GM12865 (cell line): ENCODE measurements around the gene RFX7.
A peak's percentile ranks its signal among the peaks of the same experiment; 100 is the strongest.
"Not testable (repeated sequence)": the region's sequence is repeated elsewhere in the genome, so short reads cannot be mapped to it uniquely, and the experiment has no call there.

Experiments used
- DNase-seq: peaks from one replicate; pipeline ENCODE4 v3.0.0; 2010; ENCODE audit warnings: low read depth
- H3K4me3 ChIP-seq: 2 replicates; pipeline ENCODE4 v1.5.1; 2011; ENCODE audit warnings: mild to moderate bottlenecking, low read depth, low read length, control low read depth
- TF ChIP-seq, protein P1 (sequence below): IDR thresholded peaks from 2 replicates; pipeline ENCODE4 v1.5.1; 2011; ENCODE audit warnings: low read length, control low read depth, low read depth, inconsistent platforms; ENCODE audit not compliant: insufficient read depth; ENCODE audit errors: missing control alignments

Gene RFX7

DNA sequence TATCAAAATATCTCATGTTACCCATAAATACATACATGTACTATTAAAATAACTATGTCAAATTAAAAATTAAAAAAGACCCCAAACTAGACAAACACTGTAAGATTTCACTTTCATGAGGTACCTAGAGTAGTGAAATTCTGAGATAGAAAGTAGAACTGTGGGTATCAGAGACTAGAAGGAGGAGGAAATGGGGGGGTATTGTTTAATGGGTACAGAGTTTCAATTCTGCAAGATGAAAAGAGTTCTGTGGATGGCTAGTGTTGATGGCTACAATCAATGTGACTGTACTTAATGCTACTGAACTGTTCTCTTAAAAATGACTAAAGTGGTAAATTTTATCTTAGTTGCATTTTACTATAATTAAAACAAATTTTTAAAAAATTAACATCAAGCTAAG lies 36.6 kb downstream of the RFX7 start:
- peak; percentile 67 for DNase-seq
- TF ChIP-seq, protein P1, sequence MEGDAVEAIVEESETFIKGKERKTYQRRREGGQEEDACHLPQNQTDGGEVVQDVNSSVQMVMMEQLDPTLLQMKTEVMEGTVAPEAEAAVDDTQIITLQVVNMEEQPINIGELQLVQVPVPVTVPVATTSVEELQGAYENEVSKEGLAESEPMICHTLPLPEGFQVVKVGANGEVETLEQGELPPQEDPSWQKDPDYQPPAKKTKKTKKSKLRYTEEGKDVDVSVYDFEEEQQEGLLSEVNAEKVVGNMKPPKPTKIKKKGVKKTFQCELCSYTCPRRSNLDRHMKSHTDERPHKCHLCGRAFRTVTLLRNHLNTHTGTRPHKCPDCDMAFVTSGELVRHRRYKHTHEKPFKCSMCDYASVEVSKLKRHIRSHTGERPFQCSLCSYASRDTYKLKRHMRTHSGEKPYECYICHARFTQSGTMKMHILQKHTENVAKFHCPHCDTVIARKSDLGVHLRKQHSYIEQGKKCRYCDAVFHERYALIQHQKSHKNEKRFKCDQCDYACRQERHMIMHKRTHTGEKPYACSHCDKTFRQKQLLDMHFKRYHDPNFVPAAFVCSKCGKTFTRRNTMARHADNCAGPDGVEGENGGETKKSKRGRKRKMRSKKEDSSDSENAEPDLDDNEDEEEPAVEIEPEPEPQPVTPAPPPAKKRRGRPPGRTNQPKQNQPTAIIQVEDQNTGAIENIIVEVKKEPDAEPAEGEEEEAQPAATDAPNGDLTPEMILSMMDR, result no peak
- H3K4me3 ChIP-seq, result no peak overlapping the region

DNA sequence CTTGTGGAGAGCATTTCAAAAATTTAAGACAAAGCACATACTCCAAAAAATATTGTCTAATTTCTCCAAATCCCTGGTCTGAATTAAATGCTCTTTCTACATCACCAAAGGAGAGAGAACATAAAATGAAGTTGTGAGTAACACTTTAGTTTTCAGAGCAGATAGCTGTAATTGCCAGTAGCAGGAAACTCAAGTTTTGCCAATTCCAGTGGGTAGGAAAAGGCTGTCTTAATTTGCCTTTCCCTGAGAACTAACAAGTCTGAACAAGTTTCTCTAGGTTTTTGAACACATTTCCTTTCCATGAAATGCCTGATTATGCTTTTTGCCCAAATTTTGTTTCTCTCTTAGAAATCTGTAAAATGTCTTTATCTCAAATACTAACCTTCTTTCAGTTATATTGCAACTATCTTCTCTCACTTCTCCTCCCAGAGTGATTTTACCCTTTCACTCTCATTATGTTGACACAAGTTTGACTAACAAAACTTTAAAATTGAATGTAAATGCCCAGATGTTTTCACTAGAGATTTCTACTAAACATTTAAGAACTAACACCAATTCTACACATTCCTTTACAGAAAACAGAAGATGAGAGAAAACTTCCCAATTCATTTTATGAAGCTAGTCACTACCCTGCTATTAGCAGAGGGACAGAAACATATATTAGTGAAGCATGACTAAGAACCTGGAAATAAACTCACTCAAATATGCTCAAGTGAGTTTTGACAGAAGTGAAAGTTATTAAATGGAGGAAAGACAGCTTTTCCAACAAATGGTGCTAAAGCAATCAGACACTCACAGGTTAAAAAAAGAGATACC lies 38.4 kb downstream of the RFX7 start:
- TF ChIP-seq, protein P1, result no peak
- peak; percentile 9 for DNase-seq
- no peak overlapping the region for H3K4me3 ChIP-seq

DNA sequence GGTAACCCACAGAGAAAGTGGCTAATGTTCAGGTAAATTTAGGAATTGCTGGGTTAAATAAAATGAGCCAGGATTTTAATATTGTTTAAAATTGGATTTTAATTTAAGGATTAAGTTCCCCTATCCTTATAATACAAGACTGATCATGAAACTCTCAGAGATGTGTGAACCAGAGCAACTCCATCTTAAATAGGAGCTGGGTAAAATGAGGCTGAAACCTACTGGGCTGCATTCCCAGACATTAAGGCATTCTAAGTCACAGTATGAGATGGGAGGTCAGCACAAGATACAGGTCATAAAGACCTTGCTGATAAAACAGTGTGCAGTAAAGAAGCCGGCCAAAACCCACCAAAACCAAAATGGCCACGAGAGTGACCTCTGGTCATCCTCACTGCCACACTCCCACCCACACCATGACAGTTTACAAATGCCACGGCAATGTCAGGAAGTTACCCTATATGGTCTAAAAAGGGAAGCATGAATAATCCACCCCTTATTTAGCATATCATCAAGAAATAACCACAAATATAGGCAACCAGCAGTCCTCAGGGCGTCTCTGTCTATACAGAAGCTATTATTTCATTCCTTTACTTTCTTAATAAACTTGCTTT lies 40.3 kb downstream of the RFX7 start:
- not testable (repeated sequence) for DNase-seq, H3K4me3 ChIP-seq

DNA sequence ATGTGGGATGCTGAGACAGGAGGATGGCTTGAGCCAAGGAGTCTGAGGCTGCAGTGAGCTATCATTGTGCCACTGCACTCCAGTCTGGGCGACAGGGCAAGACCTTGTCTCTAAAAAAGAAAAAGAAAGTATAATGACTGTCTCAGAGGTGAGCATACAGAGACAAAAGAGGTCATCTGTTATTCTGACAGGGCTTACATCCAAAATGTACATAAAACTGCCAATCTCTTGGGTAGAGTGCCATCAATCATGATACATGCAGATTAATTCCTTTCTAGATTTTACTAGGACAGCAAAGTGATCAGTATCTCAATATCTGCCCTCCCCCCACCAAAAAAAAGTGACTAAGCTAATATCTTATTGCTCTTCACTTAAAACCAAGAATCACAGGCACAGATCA lies 41.0 kb downstream of the RFX7 start:
- TF ChIP-seq, protein P1, result no peak
- no peak overlapping the region for H3K4me3 ChIP-seq
- no peak for DNase-seq

DNA sequence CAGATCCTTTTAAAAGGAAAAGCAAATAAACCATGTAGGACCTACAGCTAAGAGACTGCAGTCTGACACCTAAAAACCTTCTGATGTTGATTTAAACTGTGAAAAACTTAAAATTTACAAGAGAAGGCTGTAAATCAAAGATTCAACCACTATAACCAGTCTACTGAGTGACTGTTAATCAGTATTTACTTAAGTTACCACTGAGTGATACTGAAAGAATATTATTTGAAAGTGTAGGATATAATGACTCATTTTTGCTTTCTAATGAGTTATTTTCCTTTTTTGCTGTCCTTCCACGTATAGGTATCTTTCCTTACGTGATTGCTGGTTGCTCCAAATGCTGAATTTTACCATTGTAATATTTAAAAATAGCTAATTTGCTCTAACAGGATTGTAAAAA lies 44.6 kb downstream of the RFX7 start:
- peak; percentile 6 for DNase-seq
- H3K4me3 ChIP-seq, result no peak overlapping the region
- TF ChIP-seq, protein P1, result no peak

DNA sequence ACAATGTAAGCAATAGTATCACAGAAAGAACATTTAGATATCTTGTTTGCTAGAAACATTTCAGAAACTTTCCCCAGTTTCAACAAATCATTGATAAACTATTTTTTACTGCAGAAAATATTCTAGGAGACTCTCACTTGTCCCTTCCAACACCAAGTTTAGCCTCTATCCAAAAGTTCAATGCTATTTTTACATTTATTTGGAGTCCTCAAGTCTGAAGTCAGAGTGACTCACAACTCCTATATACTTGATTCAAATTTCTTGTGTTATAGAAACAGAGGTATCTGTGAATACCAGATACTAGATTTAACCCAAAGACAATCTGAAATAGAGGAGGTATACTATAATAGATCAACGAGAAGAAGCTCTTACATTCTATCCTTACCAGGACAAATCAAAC lies 49.6 kb downstream of the RFX7 start:
- no peak for DNase-seq
- no peak overlapping the region for H3K4me3 ChIP-seq
- TF ChIP-seq, protein P1, result no peak

DNA sequence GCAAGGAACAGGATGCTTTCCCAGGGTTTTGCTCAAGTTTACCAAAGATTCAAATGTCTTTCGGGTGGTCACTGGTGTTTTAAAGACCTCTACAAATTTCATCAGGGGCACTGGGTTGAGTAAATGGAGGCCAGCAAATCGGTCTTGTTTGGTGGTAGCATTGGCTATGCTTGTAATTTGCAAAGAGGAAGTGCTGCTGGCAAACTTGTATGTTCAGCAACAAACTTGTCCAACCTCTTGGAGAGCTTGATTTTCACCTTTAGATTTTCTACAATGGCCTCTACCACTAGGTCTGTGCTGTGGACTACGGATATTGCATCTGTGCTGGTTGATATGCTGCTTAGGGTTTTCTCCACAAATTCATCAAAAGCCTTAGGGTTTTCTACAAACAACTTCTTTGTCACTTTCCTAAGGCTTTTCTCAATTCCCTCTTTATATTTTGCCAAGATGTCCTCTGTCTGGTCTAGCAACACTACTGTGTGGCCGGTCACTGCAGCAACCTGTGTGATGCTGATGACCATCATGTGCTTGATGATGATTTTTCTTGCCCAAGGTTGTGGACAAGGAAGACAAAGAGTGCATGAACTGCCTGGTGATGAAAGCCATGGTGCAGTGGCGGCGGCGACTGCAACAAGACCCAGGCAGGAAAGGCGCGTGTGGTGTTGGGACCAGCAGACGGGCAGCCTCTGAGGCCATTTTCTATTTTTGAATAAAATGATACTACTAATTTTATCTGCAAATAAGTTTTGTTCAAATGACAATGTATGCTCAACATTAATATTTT lies 50.8 kb downstream of the RFX7 start:
- TF ChIP-seq, protein P1, result no peak
- no peak for DNase-seq
- H3K4me3 ChIP-seq, result no peak overlapping the region
